Activated T-cell treated with anti-CD3 and anti-CD28 coated beads, Interleukin-2, amount 50 U/mL, for 72 hours (primary cell): Measurements from ENCODE around the gene HTR3B. TPM values are rescaled to one million over a fixed set of nuclear protein-coding genes. Genes with fewer than 3 reads are reported as not detected.
A peak's percentile ranks its signal among the peaks of the same experiment; 100 is the strongest.
"Not testable (repeated sequence)": the region's sequence is repeated elsewhere in the genome, so short reads cannot be mapped to it uniquely, and the experiment has no call there.

ENCODE experiments used
- ATAC-seq, 2 donors: fragments of 150-1000 bp; cut with Tn5 transposase; replicated peaks in 1 of 2; 2 replicates each; pipeline ENCODE4 v1.10.0; 2021; ENCODE audit warnings: moderate library complexity in 2 of 2, mild to moderate bottlenecking in 1 of 2
- DNase-seq, 2 donors: peaks; one replicate each; pipeline ENCODE4 v3.0.0; 2021 to 2022; ENCODE audit warnings: mixed read lengths in 1 of 2
- H3K27ac Mint-ChIP-seq: one replicate; pipeline ENCODE4 v1.8.0; 2022; ENCODE audit warnings: mild to moderate bottlenecking, moderate library complexity, mixed read lengths
- H3K27me3 Mint-ChIP-seq: one replicate; pipeline ENCODE4 v1.8.0; 2022; ENCODE audit warnings: low read depth, mixed read lengths
- H3K36me3 Mint-ChIP-seq, 2 donors: one replicate each; pipeline ENCODE4 v1.8.0; 2022; ENCODE audit warnings: mixed read lengths in 2 of 2, mild to moderate bottlenecking in 1 of 2; ENCODE audit not compliant: insufficient read depth in 2 of 2
- H3K4me1 Mint-ChIP-seq: one replicate; pipeline ENCODE4 v1.8.0; 2022; ENCODE audit warnings: low read depth, mixed read lengths
- H3K4me3 Mint-ChIP-seq, 2 donors: one replicate each; pipeline ENCODE4 v1.8.0; 2022; ENCODE audit warnings: mild to moderate bottlenecking in 2 of 2, mixed read lengths in 2 of 2, moderate library complexity in 2 of 2
- H3K9me3 Mint-ChIP-seq, 2 donors: one replicate each; pipeline ENCODE4 v1.8.0; 2022; ENCODE audit warnings: mixed read lengths in 2 of 2
- total RNA-seq, 2 donors: library from RNA; stranded (reverse); gene quantifications; one replicate each; pipeline ENCODE4 v1.2.3, GENCODE V29; 2022

Gene HTR3B
- total RNA-seq, 2 donors from 2014 or later: not detected

- H3K4me1 Mint-ChIP-seq: peaks cover 7% of the 10 kb centered on the region
- H3K36me3 Mint-ChIP-seq: no peaks in the 10 kb centered on the region
- H3K4me3 Mint-ChIP-seq: no peak overlapping the region
- DNase-seq (peak; percentile 10 to 38), ATAC-seq (peak; percentile 60)
- no peaks in the 10 kb centered on the region for H3K27me3 Mint-ChIP-seq
- no peaks in the 10 kb centered on the region for H3K9me3 Mint-ChIP-seq
- no peak overlapping the region for H3K27ac Mint-ChIP-seq
Observed at GRCh38 chr11:113896156-113896879, 8.3 kb upstream of the HTR3B start.

- Mint-ChIP-seq H3K4me3 (no peak overlapping the region), H3K27me3 (peaks cover 5% of the 10 kb centered on the region), H3K36me3 (no peaks in the 10 kb centered on the region), H3K4me1 (peaks cover 3% of the 10 kb centered on the region), H3K27ac (no peak overlapping the region), H3K9me3 (no peaks in the 10 kb centered on the region)
- no peak for DNase-seq
- ATAC-seq: no peak
Observed at GRCh38 chr11:113901141-113901540, 3.5 kb upstream of the HTR3B start.

GRCh38 chr11:113906038-113906437 is 1.4 kb downstream of the HTR3B start:
- Mint-ChIP-seq H3K9me3 (no peaks in the 10 kb centered on the region), H3K36me3 (no peaks in the 10 kb centered on the region), H3K4me3 (no peak overlapping the region), H3K27ac (no peak overlapping the region), H3K4me1 (no peaks in the 10 kb centered on the region), H3K27me3 (peaks cover 15% of the 10 kb centered on the region)
- DNase-seq (no peak), ATAC-seq (no peak)

- Mint-ChIP-seq H3K4me1 (no peaks in the 10 kb centered on the region), H3K9me3 (no peaks in the 10 kb centered on the region), H3K36me3 (no peaks in the 10 kb centered on the region), H3K27me3 (peaks cover 14% of the 10 kb centered on the region), H3K4me3 (no peak overlapping the region), H3K27ac (no peak overlapping the region)
- DNase-seq: no peak
- ATAC-seq: no peak
Observed at GRCh38 chr11:113906516-113906915, 1.9 kb downstream of the HTR3B start.

- H3K4me1 Mint-ChIP-seq: no peaks in the 10 kb centered on the region
- no peaks in the 10 kb centered on the region for H3K9me3 Mint-ChIP-seq
- H3K27ac Mint-ChIP-seq: peak overlapping the region; percentile 54
- H3K36me3 Mint-ChIP-seq: no peaks in the 10 kb centered on the region
- H3K4me3 Mint-ChIP-seq: peak overlapping the region in 1 of 2 donors; percentile 51
- DNase-seq (no peak), ATAC-seq (no peak)
- H3K27me3 Mint-ChIP-seq: peaks cover 10% of the 10 kb centered on the region
Observed at GRCh38 chr11:113907152-113907551, 2.6 kb downstream of the HTR3B start.

- Mint-ChIP-seq H3K27ac (no peak overlapping the region), H3K4me3 (peak overlapping the region in 1 of 2 donors; percentile 51), H3K4me1 (no peaks in the 10 kb centered on the region), H3K36me3 (no peaks in the 10 kb centered on the region), H3K9me3 (no peaks in the 10 kb centered on the region), H3K27me3 (peaks cover 10% of the 10 kb centered on the region)
- no peak for DNase-seq
- no peak for ATAC-seq
Observed at GRCh38 chr11:113907681-113908080, 3.1 kb downstream of the HTR3B start.

- no peaks in the 10 kb centered on the region for H3K36me3 Mint-ChIP-seq
- H3K4me1 Mint-ChIP-seq: no peaks in the 10 kb centered on the region
- ATAC-seq (no peak), DNase-seq (no peak)
- peaks cover 10% of the 10 kb centered on the region for H3K27me3 Mint-ChIP-seq
- H3K27ac Mint-ChIP-seq: no peak overlapping the region
- H3K4me3 Mint-ChIP-seq: no peak overlapping the region
- H3K9me3 Mint-ChIP-seq: no peaks in the 10 kb centered on the region
Observed at GRCh38 chr11:113908098-113908497, 3.5 kb downstream of the HTR3B start.

GRCh38 chr11:113911491-113911890 is 6.9 kb downstream of the HTR3B start:
- H3K27ac Mint-ChIP-seq, DNase-seq, H3K4me1 Mint-ChIP-seq, H3K9me3 Mint-ChIP-seq, H3K4me3 Mint-ChIP-seq, H3K36me3 Mint-ChIP-seq, ATAC-seq: not testable (repeated sequence)
- H3K27me3 Mint-ChIP-seq: peaks cover 10% of the 10 kb centered on the region

- Mint-ChIP-seq H3K9me3 (no peaks in the 10 kb centered on the region), H3K4me3 (no peak overlapping the region), H3K27ac (no peak overlapping the region), H3K36me3 (no peaks in the 10 kb centered on the region), H3K4me1 (no peaks in the 10 kb centered on the region), H3K27me3 (peaks cover 29% of the 10 kb centered on the region)
- ATAC-seq (no peak), DNase-seq (no peak)
Observed at GRCh38 chr11:113923572-113923971, 19.0 kb downstream of the HTR3B start.

- Mint-ChIP-seq H3K4me3 (no peak overlapping the region), H3K27ac (no peak overlapping the region), H3K27me3 (peaks cover 31% of the 10 kb centered on the region), H3K9me3 (no peaks in the 10 kb centered on the region), H3K36me3 (no peaks in the 10 kb centered on the region), H3K4me1 (no peaks in the 10 kb centered on the region)
- no peak for ATAC-seq
- DNase-seq: no peak
Observed at GRCh38 chr11:113926273-113927197, 21.9 kb downstream of the HTR3B start.

- H3K9me3 Mint-ChIP-seq: no peaks in the 10 kb centered on the region
- H3K4me3 Mint-ChIP-seq: no peak overlapping the region
- H3K27ac Mint-ChIP-seq: no peak overlapping the region
- H3K27me3 Mint-ChIP-seq: peaks cover 24% of the 10 kb centered on the region
- no peaks in the 10 kb centered on the region for H3K4me1 Mint-ChIP-seq
- H3K36me3 Mint-ChIP-seq: no peaks in the 10 kb centered on the region
- DNase-seq: no peak
- ATAC-seq: no peak
Observed at GRCh38 chr11:113928311-113928710, 23.7 kb downstream of the HTR3B start.

- DNase-seq: no peak
- ATAC-seq: no peak
- no peaks in the 10 kb centered on the region for H3K9me3 Mint-ChIP-seq
- no peaks in the 10 kb centered on the region for H3K36me3 Mint-ChIP-seq
- no peak overlapping the region for H3K27ac Mint-ChIP-seq
- H3K4me3 Mint-ChIP-seq: no peak overlapping the region
- peaks cover 24% of the 10 kb centered on the region for H3K27me3 Mint-ChIP-seq
- H3K4me1 Mint-ChIP-seq: no peaks in the 10 kb centered on the region
Observed at GRCh38 chr11:113932788-113933187, 28.2 kb downstream of the HTR3B start.

GRCh38 chr11:113934193-113934592 is 29.6 kb downstream of the HTR3B start:
- DNase-seq, H3K4me1 Mint-ChIP-seq, ATAC-seq, H3K27ac Mint-ChIP-seq, H3K9me3 Mint-ChIP-seq, H3K36me3 Mint-ChIP-seq, H3K4me3 Mint-ChIP-seq: not testable (repeated sequence)
- H3K27me3 Mint-ChIP-seq: peaks cover 15% of the 10 kb centered on the region
